Measurements from ENCODE around the gene PI4KA. TPM values are rescaled to one million over a fixed set of nuclear protein-coding genes. Genes with fewer than 3 reads are reported as not detected.

Gene PI4KA
- total and polyA plus RNA-seq, 5 donors from 2014 or later = 38.9 to 182 (median 44.5) TPM

- H3K27me3 Mint-ChIP-seq = no peaks in the 10 kb centered on the region
- no peak overlapping the region for H3K4me3 ChIP-seq (ENCODE audit: low read depth, low read length)
- no peaks in the 10 kb centered on the region for H3K9me3 Mint-ChIP-seq
- H3K4me1 Mint-ChIP-seq = no peaks in the 10 kb centered on the region
- peaks cover 50% of the 10 kb centered on the region for H3K36me3 Mint-ChIP-seq
- ATAC-seq (ENCODE audit: low read depth in 2 of 2) (peak; percentile 53 to 58), DNase-seq (peak; percentile 2 to 37 (median 12))
- H3K27me3 ChIP-seq (ENCODE audit: control insufficient read depth, insufficient read depth, low read length) = no peaks in the 10 kb centered on the region
- no peak overlapping the region for H3K27ac ChIP-seq (ENCODE audit: insufficient read depth, low read length, poor library complexity, severe bottlenecking)
- H3K4me1 ChIP-seq (ENCODE audit: control insufficient read depth, insufficient read depth, low read length, poor library complexity, severe bottlenecking) = no peaks in the 10 kb centered on the region
- H3K36me3 ChIP-seq (ENCODE audit: control insufficient read depth, insufficient read depth, low read length) = peaks cover 70% of the 10 kb centered on the region
- peak overlapping the region in 2 of 3 donors; percentile 60 to 71 for H3K27ac Mint-ChIP-seq
- H3K4me3 Mint-ChIP-seq = no peak overlapping the region
- no peaks in the 10 kb centered on the region for H3K9me3 ChIP-seq (ENCODE audit: control insufficient read depth in 2 of 2, low read length in 2 of 2)
Measured at GRCh38 chr22:20885557-20886323, 27.1 kb upstream of the PI4KA start.

- DNase-seq (no peak), ATAC-seq (ENCODE audit: low read depth in 2 of 2) (no peak)
- Mint-ChIP-seq H3K36me3 (peaks cover 52% of the 10 kb centered on the region), H3K27me3 (no peaks in the 10 kb centered on the region), H3K4me3 (no peak overlapping the region), H3K27ac (peak overlapping the region in 1 of 3 donors; percentile 71), H3K4me1 (no peaks in the 10 kb centered on the region), H3K9me3 (no peaks in the 10 kb centered on the region)
- no peaks in the 10 kb centered on the region for H3K9me3 ChIP-seq (ENCODE audit: control insufficient read depth in 2 of 2, low read length in 2 of 2)
- peaks cover 71% of the 10 kb centered on the region for H3K36me3 ChIP-seq (ENCODE audit: control insufficient read depth, insufficient read depth, low read length)
- H3K27me3 ChIP-seq (ENCODE audit: control insufficient read depth, insufficient read depth, low read length) = no peaks in the 10 kb centered on the region
- H3K4me1 ChIP-seq (ENCODE audit: control insufficient read depth, insufficient read depth, low read length, poor library complexity, severe bottlenecking) = no peaks in the 10 kb centered on the region
- no peak overlapping the region for H3K27ac ChIP-seq (ENCODE audit: insufficient read depth, low read length, poor library complexity, severe bottlenecking)
- H3K4me3 ChIP-seq (ENCODE audit: low read depth, low read length) = no peak overlapping the region
Measured at GRCh38 chr22:20885017-20885556, 26.5 kb upstream of the PI4KA start.

GRCh38 chr22:20884454-20884853, 25.8 kb upstream of the PI4KA start:
- Mint-ChIP-seq H3K27me3 (no peaks in the 10 kb centered on the region), H3K9me3 (no peaks in the 10 kb centered on the region), H3K36me3 (peaks cover 48% of the 10 kb centered on the region), H3K4me1 (no peaks in the 10 kb centered on the region), H3K27ac (no peak overlapping the region), H3K4me3 (no peak overlapping the region)
- H3K9me3 ChIP-seq (ENCODE audit: control insufficient read depth in 2 of 2, low read length in 2 of 2) = no peaks in the 10 kb centered on the region
- peaks cover 65% of the 10 kb centered on the region for H3K36me3 ChIP-seq (ENCODE audit: control insufficient read depth, insufficient read depth, low read length)
- H3K4me3 ChIP-seq (ENCODE audit: low read depth, low read length) = no peak overlapping the region
- no peak overlapping the region for H3K27ac ChIP-seq (ENCODE audit: insufficient read depth, low read length, poor library complexity, severe bottlenecking)
- DNase-seq (no peak), ATAC-seq (ENCODE audit: low read depth in 2 of 2) (no peak)
- no peaks in the 10 kb centered on the region for H3K27me3 ChIP-seq (ENCODE audit: control insufficient read depth, insufficient read depth, low read length)
- H3K4me1 ChIP-seq (ENCODE audit: control insufficient read depth, insufficient read depth, low read length, poor library complexity, severe bottlenecking) = no peaks in the 10 kb centered on the region

GRCh38 chr22:20882855-20883254, 24.2 kb upstream of the PI4KA start:
- Mint-ChIP-seq H3K27ac (no peak overlapping the region), H3K27me3 (no peaks in the 10 kb centered on the region), H3K9me3 (no peaks in the 10 kb centered on the region), H3K4me1 (no peaks in the 10 kb centered on the region), H3K36me3 (peaks cover 38% of the 10 kb centered on the region), H3K4me3 (no peak overlapping the region)
- Histone ChIP-seq H3K4me1 (ENCODE audit: control insufficient read depth, insufficient read depth, low read length, poor library complexity, severe bottlenecking) (no peaks in the 10 kb centered on the region), H3K27me3 (ENCODE audit: control insufficient read depth, insufficient read depth, low read length) (no peaks in the 10 kb centered on the region), H3K9me3 (ENCODE audit: control insufficient read depth in 2 of 2, low read length in 2 of 2) (no peaks in the 10 kb centered on the region), H3K4me3 (ENCODE audit: low read depth, low read length) (no peak overlapping the region), H3K27ac (ENCODE audit: insufficient read depth, low read length, poor library complexity, severe bottlenecking) (no peak overlapping the region), H3K36me3 (ENCODE audit: control insufficient read depth, insufficient read depth, low read length) (peaks cover 51% of the 10 kb centered on the region)
- ATAC-seq (ENCODE audit: low read depth in 2 of 2) (no peak), DNase-seq (no peak)

- Mint-ChIP-seq H3K27ac (peak overlapping the region in 1 of 3 donors; percentile 9), H3K36me3 (peaks cover 31% of the 10 kb centered on the region)
Measured at GRCh38 chr22:20881869-20882815, 23.5 kb upstream of the PI4KA start.

GRCh38 chr22:20881231-20881630, 22.6 kb upstream of the PI4KA start:
- DNase-seq = no peak
- Histone ChIP-seq H3K4me1 (ENCODE audit: control insufficient read depth, insufficient read depth, low read length, poor library complexity, severe bottlenecking) (no peaks in the 10 kb centered on the region), H3K27me3 (ENCODE audit: control insufficient read depth, insufficient read depth, low read length) (no peaks in the 10 kb centered on the region), H3K36me3 (ENCODE audit: control insufficient read depth, insufficient read depth, low read length) (peaks cover 44% of the 10 kb centered on the region), H3K27ac (ENCODE audit: insufficient read depth, low read length, poor library complexity, severe bottlenecking) (no peak overlapping the region), H3K4me3 (ENCODE audit: low read depth, low read length) (no peak overlapping the region), H3K9me3 (ENCODE audit: control insufficient read depth in 2 of 2, low read length in 2 of 2) (no peaks in the 10 kb centered on the region)
- Mint-ChIP-seq H3K4me1 (no peaks in the 10 kb centered on the region), H3K4me3 (no peak overlapping the region), H3K27me3 (no peaks in the 10 kb centered on the region), H3K27ac (no peak overlapping the region), H3K9me3 (no peaks in the 10 kb centered on the region), H3K36me3 (peaks cover 34% of the 10 kb centered on the region)
- no peak for ATAC-seq (ENCODE audit: low read depth in 2 of 2)

More at GRCh38 chr22:20881869-20882815, 23.5 kb upstream of the PI4KA start:
- Histone ChIP-seq H3K27ac (ENCODE audit: insufficient read depth, low read length, poor library complexity, severe bottlenecking) (no peak overlapping the region), H3K9me3 (ENCODE audit: control insufficient read depth in 2 of 2, low read length in 2 of 2) (no peaks in the 10 kb centered on the region), H3K4me3 (ENCODE audit: low read depth, low read length) (no peak overlapping the region), H3K36me3 (ENCODE audit: control insufficient read depth, insufficient read depth, low read length) (peaks cover 46% of the 10 kb centered on the region), H3K4me1 (ENCODE audit: control insufficient read depth, insufficient read depth, low read length, poor library complexity, severe bottlenecking) (no peaks in the 10 kb centered on the region), H3K27me3 (ENCODE audit: control insufficient read depth, insufficient read depth, low read length) (no peaks in the 10 kb centered on the region)
- no peaks in the 10 kb centered on the region for H3K9me3 Mint-ChIP-seq
- no peaks in the 10 kb centered on the region for H3K4me1 Mint-ChIP-seq
- DNase-seq (no peak), ATAC-seq (ENCODE audit: low read depth in 2 of 2) (no peak)
- H3K4me3 Mint-ChIP-seq = no peak overlapping the region
- no peaks in the 10 kb centered on the region for H3K27me3 Mint-ChIP-seq

GRCh38 chr22:20877715-20878114, 19.1 kb upstream of the PI4KA start:
- Histone ChIP-seq H3K4me1 (ENCODE audit: control insufficient read depth, insufficient read depth, low read length, poor library complexity, severe bottlenecking) (no peaks in the 10 kb centered on the region), H3K36me3 (ENCODE audit: control insufficient read depth, insufficient read depth, low read length) (peaks cover 37% of the 10 kb centered on the region), H3K27me3 (ENCODE audit: control insufficient read depth, insufficient read depth, low read length) (no peaks in the 10 kb centered on the region), H3K27ac (ENCODE audit: insufficient read depth, low read length, poor library complexity, severe bottlenecking) (no peak overlapping the region), H3K9me3 (ENCODE audit: control insufficient read depth in 2 of 2, low read length in 2 of 2) (no peaks in the 10 kb centered on the region), H3K4me3 (ENCODE audit: low read depth, low read length) (no peak overlapping the region)
- no peak overlapping the region for H3K4me3 Mint-ChIP-seq
- no peaks in the 10 kb centered on the region for H3K27me3 Mint-ChIP-seq
- DNase-seq (no peak), ATAC-seq (ENCODE audit: low read depth in 2 of 2) (no peak)
- H3K27ac Mint-ChIP-seq = no peak overlapping the region
- peaks cover 0 to 4% (median 0%) of the 10 kb centered on the region in 4 donors for H3K4me1 Mint-ChIP-seq
- peaks cover 20% of the 10 kb centered on the region for H3K36me3 Mint-ChIP-seq
- H3K9me3 Mint-ChIP-seq = no peaks in the 10 kb centered on the region
